ENCODE data around the gene SPINK1.
"Not testable (repeated sequence)": the region's sequence is repeated elsewhere in the genome, so short reads cannot be mapped to it uniquely, and the experiment has no call there.

The SPINK1 gene

GRCh38 chr5:147805030-147805454 lies 26.4 kb downstream of the SPINK1 start:
- DNase-seq (ENCODE audit: low spot score) = no peak

- DNase-seq (ENCODE audit: low spot score) = no peak
Measured at GRCh38 chr5:147804334-147804733, 27.1 kb downstream of the SPINK1 start.

GRCh38 chr5:147803926-147804325 lies 27.5 kb downstream of the SPINK1 start:
- DNase-seq (ENCODE audit: low spot score) = no peak

GRCh38 chr5:147803161-147803560 lies 28.3 kb downstream of the SPINK1 start:
- DNase-seq (ENCODE audit: low spot score) = not testable (repeated sequence)

- no peak for DNase-seq (ENCODE audit: low spot score)
Measured at GRCh38 chr5:147801461-147801860, 30.0 kb downstream of the SPINK1 start.

GRCh38 chr5:147800491-147800890 lies 31.0 kb downstream of the SPINK1 start:
- no peak for DNase-seq (ENCODE audit: low spot score)

DNA sequence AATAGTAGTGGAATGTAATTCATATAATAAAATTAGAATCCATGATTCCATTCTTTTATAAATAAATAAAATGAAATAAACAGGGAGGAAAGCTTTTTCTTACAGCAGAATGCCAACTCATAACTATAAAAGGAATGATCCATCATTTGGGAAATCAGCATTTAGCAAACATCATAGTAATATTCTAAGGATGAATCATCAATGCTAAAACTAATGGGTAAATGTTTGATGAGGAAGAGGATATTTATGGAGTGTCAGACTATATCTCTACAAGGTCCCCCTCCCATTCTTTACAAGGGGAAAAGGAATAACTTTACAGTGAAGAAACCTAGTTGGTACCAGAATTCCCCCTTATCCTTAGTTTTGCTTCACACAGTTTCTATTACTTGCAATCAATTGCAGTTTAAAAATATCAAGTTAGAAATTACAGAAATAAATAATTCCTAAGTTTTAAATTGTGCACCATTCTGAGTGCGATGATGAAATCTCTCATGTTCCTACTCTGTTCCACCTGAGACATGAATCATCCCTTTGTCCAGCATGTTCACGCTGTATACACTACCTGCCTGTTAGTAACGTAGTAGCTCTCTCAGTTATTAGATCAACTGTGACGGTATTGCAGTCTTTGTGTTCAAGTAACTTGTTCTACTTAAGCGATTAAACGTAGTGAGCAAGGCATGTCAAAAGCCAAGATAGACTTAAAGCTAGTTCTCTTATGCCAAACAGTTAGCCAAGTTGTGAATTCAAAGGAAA lies 34.7 kb downstream of the SPINK1 start:
- DNase-seq (ENCODE audit: low spot score) = no peak

GRCh38 chr5:147791181-147791580 lies 40.3 kb downstream of the SPINK1 start:
- no peak for DNase-seq (ENCODE audit: low spot score)

- DNase-seq (ENCODE audit: low spot score) = no peak
Measured at GRCh38 chr5:147789820-147790219, 41.7 kb downstream of the SPINK1 start.

DNA sequence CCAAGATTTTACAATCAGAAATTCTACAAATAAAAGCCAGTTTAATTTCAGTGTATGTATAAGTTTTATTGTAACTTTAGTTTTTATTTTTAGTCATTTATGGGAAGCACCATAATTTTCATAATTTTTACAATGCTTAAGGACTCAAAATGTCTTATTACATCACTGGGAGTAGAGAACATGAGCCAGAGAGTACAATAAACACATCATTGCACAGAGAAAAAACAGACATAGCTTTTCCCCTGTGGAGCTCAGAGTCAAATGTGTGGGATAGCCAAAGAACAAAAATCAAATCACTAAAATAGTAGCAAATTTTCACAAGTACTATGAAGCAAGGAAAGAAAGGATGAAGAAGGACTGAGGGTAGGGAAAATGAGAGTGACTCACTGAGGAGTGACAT lies 43.4 kb downstream of the SPINK1 start:
- DNase-seq (ENCODE audit: low spot score) = no peak

- DNase-seq (ENCODE audit: low spot score) = no peak
Measured at GRCh38 chr5:147786142-147786541, 45.3 kb downstream of the SPINK1 start.

- no peak for DNase-seq (ENCODE audit: low spot score)
Measured at GRCh38 chr5:147784146-147784987, 47.1 kb downstream of the SPINK1 start.

- DNase-seq (ENCODE audit: low spot score) = peak; percentile 86
Measured at GRCh38 chr5:147782110-147783028, 49.1 kb downstream of the SPINK1 start, which contains the start of gene JAKMIP2. Gene JAKMIP2 (minus strand): TSS chr5:147782728. CDS start chr5:147671806, 110,922 bp downstream.

GRCh38 chr5:147780924-147781573 lies 50.4 kb downstream of the SPINK1 start:
- DNase-seq (ENCODE audit: low spot score) = no peak

- no peak for DNase-seq (ENCODE audit: low spot score)
Measured at GRCh38 chr5:147779694-147780093, 51.8 kb downstream of the SPINK1 start.

GRCh38 chr5:147776989-147777388 lies 54.5 kb downstream of the SPINK1 start:
- DNase-seq (ENCODE audit: low spot score) = no peak
